Panc1 (cell line): ENCODE data around the gene SH3BP5. TPM values are rescaled to one million over a fixed set of nuclear protein-coding genes. Genes with fewer than 3 reads are reported as not detected.

Experiments used
- ATAC-seq: fragments of 200-7000 bp; cut with Tn5 transposase; 2 replicates; pipeline ENCODE4 v1.9.1; 2020; ENCODE audit warnings: mild to moderate bottlenecking, moderate library complexity
- BruUV-seq: library from RNA; stranded (reverse); fragments of 400-500 nt; replicated peaks from 2 replicates; lab custom pipeline; 2021; lab: Mats Ljungman, UMichigan
- CTCF ChIA-PET: fragments of 300-600 bp; sonication (Branson Sonifier 250); formaldehyde crosslinking; loops from one replicate; lab custom pipeline; 2022; ENCODE audit warnings: antibody characterized with exemption; lab: Charles Lee
- POLR2A ChIA-PET: fragments of 300-600 bp; sonication (Branson Sonifier 250); formaldehyde crosslinking; loops from one replicate; lab custom pipeline; 2022; ENCODE audit warnings: antibody characterized with exemption; lab: Charles Lee
- DNase-seq: peaks from one replicate; pipeline ENCODE4 v3.0.0-alpha.2; 2010; ENCODE audit warnings: low read depth, low spot score
- H3K27ac ChIP-seq: 2 replicates; pipeline ENCODE4 v1.5.1; 2011; ENCODE audit warnings: mild to moderate bottlenecking, low read length, inconsistent platforms
- H3K27me3 ChIP-seq: fragments of 200-500 bp; sonication (Bioruptor generic); 2 replicates; pipeline ENCODE4 v1.6.0; 2014; ENCODE audit warnings: low read length, inconsistent platforms; ENCODE audit not compliant: control insufficient read depth, insufficient read depth
- H3K36me3 ChIP-seq: fragments of 200-500 bp; sonication (Bioruptor generic); 2 replicates; pipeline ENCODE4 v1.5.1; 2014; ENCODE audit warnings: inconsistent platforms, mild to moderate bottlenecking, low read length, moderate library complexity; ENCODE audit not compliant: control insufficient read depth, insufficient read depth
- H3K4me1 ChIP-seq: 2 replicates; pipeline ENCODE4 v1.5.1; 2011; ENCODE audit warnings: inconsistent platforms, mild to moderate bottlenecking, low read length, moderate library complexity; ENCODE audit not compliant: control insufficient read depth, insufficient read depth
- H3K4me3 ChIP-seq, 2 experiments: 2 replicates each; pipeline ENCODE4 v1.5.1; 2011 to 2012; ENCODE audit warnings: low read depth in 2 of 2, low read length in 2 of 2, mild to moderate bottlenecking in 2 of 2, inconsistent platforms in 1 of 2, moderate library complexity in 1 of 2
- H3K9me3 ChIP-seq: fragments of 200-500 bp; sonication (Bioruptor generic); 2 replicates; pipeline ENCODE4 v1.5.1; 2014; ENCODE audit warnings: low read depth, mild to moderate bottlenecking, inconsistent platforms, low read length, moderate library complexity; ENCODE audit not compliant: control insufficient read depth, insufficient read depth
- POLR2AphosphoS5 ChIP-seq: IDR thresholded peaks from 2 replicates; pipeline ENCODE4 v1.6.1; 2012; ENCODE audit warnings: mild to moderate bottlenecking, low read depth, low read length, moderate library complexity
- REST ChIP-seq, 2 experiments: IDR thresholded peaks; 2 replicates each; pipeline ENCODE4 v1.6.1; 2011 to 2012; ENCODE audit warnings: low read depth in 2 of 2, control low read depth in 1 of 2, low read length in 1 of 2, mild to moderate bottlenecking in 1 of 2, moderate library complexity in 1 of 2; ENCODE audit not compliant: insufficient read depth in 1 of 2
- SIN3A ChIP-seq: IDR thresholded peaks from 2 replicates; pipeline ENCODE4 v1.6.1; 2012; ENCODE audit warnings: low read depth, mild to moderate bottlenecking, low read length, moderate library complexity, borderline replicate concordance; ENCODE audit not compliant: insufficient read depth
- TCF7L2 ChIP-seq: IDR thresholded peaks from 2 replicates; pipeline ENCODE4 v1.6.1; 2011; ENCODE audit warnings: mild to moderate bottlenecking, low read depth, low read length, inconsistent platforms
- in situ Hi-C: cut with HindIII; loops from 2 replicates; pipeline ENCODE4 v1.10.0; 2016; ENCODE audit warnings: low sequenced_read_pairs, low pct_unique_long_range_greater_than_20kb
- intact Hi-C: fragments of 100-400 bp; cut with micrococcal nuclease; formaldehyde crosslinking; loops from one replicate; pipeline ENCODE4 v1.10.0; 2022; ENCODE audit not compliant: unreplicated experiment
- total RNA-seq: library from RNA; stranded (reverse); gene quantifications from one replicate; pipeline ENCODE4 v1.2.1, GENCODE V29; 2021; ENCODE audit not compliant: unreplicated experiment
- TF ChIP-seq, protein P1 (sequence below): fragments of 450-650 bp; IDR thresholded peaks from 2 replicates; pipeline ENCODE4 v1.5.1; 2017; ENCODE audit warnings: mild to moderate bottlenecking

The SH3BP5 gene
- total RNA-seq, 1 experiment from 2014 or later = 12.0 TPM

GRCh38 chr3:15348246-15348645 is 15.9 kb upstream of the SH3BP5 start:
- no peak for ATAC-seq
- ChIA-PET CTCF (no interaction called here), POLR2A (interaction anchor here (0.7 kb wide), 1 partner anchor 10 kb away, joined by 3 read pairs; no protein-coding TSS in a partner anchor)
- H3K27ac ChIP-seq = no peak overlapping the region
- no peaks in the 10 kb centered on the region for H3K9me3 ChIP-seq
- no peaks in the 10 kb centered on the region for H3K4me1 ChIP-seq
- no peaks in the 10 kb centered on the region for H3K36me3 ChIP-seq
- TF ChIP-seq TCF7L2 = no peak
- TF ChIP-seq POLR2AphosphoS5 = no peak
- no peak for TF ChIP-seq REST (IDR thresholded peaks at IDR 0.05; ENCODE audit: insufficient read depth in 1 of 2, low read depth in 2 of 2, low read length in 1 of 2)
- no peak for TF ChIP-seq SIN3A
- TF ChIP-seq, protein P1, sequence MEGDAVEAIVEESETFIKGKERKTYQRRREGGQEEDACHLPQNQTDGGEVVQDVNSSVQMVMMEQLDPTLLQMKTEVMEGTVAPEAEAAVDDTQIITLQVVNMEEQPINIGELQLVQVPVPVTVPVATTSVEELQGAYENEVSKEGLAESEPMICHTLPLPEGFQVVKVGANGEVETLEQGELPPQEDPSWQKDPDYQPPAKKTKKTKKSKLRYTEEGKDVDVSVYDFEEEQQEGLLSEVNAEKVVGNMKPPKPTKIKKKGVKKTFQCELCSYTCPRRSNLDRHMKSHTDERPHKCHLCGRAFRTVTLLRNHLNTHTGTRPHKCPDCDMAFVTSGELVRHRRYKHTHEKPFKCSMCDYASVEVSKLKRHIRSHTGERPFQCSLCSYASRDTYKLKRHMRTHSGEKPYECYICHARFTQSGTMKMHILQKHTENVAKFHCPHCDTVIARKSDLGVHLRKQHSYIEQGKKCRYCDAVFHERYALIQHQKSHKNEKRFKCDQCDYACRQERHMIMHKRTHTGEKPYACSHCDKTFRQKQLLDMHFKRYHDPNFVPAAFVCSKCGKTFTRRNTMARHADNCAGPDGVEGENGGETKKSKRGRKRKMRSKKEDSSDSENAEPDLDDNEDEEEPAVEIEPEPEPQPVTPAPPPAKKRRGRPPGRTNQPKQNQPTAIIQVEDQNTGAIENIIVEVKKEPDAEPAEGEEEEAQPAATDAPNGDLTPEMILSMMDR = no peak
- no TSS peak for BruUV-seq
- no peak for DNase-seq
- no peak overlapping the region for H3K4me3 ChIP-seq
- no peaks in the 10 kb centered on the region for H3K27me3 ChIP-seq
- in situ Hi-C loops = no loop called here
- intact Hi-C loops = no loop called here

GRCh38 chr3:15347737-15348110 is 15.3 kb upstream of the SH3BP5 start:
- no peaks in the 10 kb centered on the region for H3K4me1 ChIP-seq
- no TSS peak for BruUV-seq
- H3K27me3 ChIP-seq = no peaks in the 10 kb centered on the region
- in situ Hi-C loops = no loop called here
- TF ChIP-seq SIN3A = no peak
- TF ChIP-seq TCF7L2 = no peak
- no peak for TF ChIP-seq REST (IDR thresholded peaks at IDR 0.05; ENCODE audit: insufficient read depth in 1 of 2, low read depth in 2 of 2, low read length in 1 of 2)
- TF ChIP-seq POLR2AphosphoS5 = no peak
- TF ChIP-seq, protein P1 = no peak
- no peak overlapping the region for H3K4me3 ChIP-seq
- CTCF ChIA-PET = interaction anchor here (0.7 kb wide), 1 partner anchor 133 kb away, joined by 4 read pairs; no protein-coding TSS in a partner anchor
- no peaks in the 10 kb centered on the region for H3K9me3 ChIP-seq
- no peak overlapping the region for H3K27ac ChIP-seq
- intact Hi-C loops = no loop called here
- POLR2A ChIA-PET = no interaction called here
- no peak for DNase-seq
- ATAC-seq = no peak
- H3K36me3 ChIP-seq = no peaks in the 10 kb centered on the region
